ENCODE measurements around the gene CAVIN2.

- no peak for TF ChIP-seq CTCF (IDR thresholded peaks at IDR 0.05)
- peak in 1 of 3 donors; percentile 6 for TF ChIP-seq POLR2A (IDR thresholded peaks at IDR 0.05)
Measured at GRCh38 chr2:191866675-191867506, 20.0 kb upstream of the CAVIN2 start.

All from body of pancreas (tissue), 4 donors.